Memory B cell (primary cell): ENCODE results near the gene ADCY4.

Experiments used
- ATAC-seq: fragments of 150-1000 bp; cut with Tn5 transposase; 2 replicates; pipeline ENCODE4 v1.10.0; 2021; ENCODE audit warnings: low read depth, mild to moderate bottlenecking, moderate library complexity
- DNase-seq, 2 donors: peaks; one replicate each; pipeline ENCODE4 v3.0.0; 2022; ENCODE audit warnings: low spot score in 2 of 2
- H3K27ac Mint-ChIP-seq: one replicate; pipeline ENCODE4 v1.8.0; 2022; ENCODE audit warnings: mild to moderate bottlenecking, moderate library complexity, mixed read lengths
- H3K27me3 Mint-ChIP-seq: one replicate; pipeline ENCODE4 v1.8.0; 2022; ENCODE audit warnings: mixed read lengths
- H3K36me3 Mint-ChIP-seq: one replicate; pipeline ENCODE4 v1.8.0; 2022; ENCODE audit warnings: mild to moderate bottlenecking, mixed read lengths
- H3K4me1 Mint-ChIP-seq: one replicate; pipeline ENCODE4 v1.8.0; 2022; ENCODE audit warnings: mixed read lengths
- H3K4me3 Mint-ChIP-seq: one replicate; pipeline ENCODE4 v1.8.0; 2022; ENCODE audit warnings: mild to moderate bottlenecking, moderate library complexity, mixed read lengths
- H3K9me3 Mint-ChIP-seq: one replicate; pipeline ENCODE4 v1.8.0; 2022; ENCODE audit warnings: mixed read lengths

The ADCY4 gene

GRCh38 chr14:24311837-24312615 lies 22.8 kb downstream of the ADCY4 start:
- Mint-ChIP-seq H3K27ac (peak overlapping the region; percentile 87), H3K9me3 (no peaks in the 10 kb centered on the region), H3K27me3 (no peaks in the 10 kb centered on the region), H3K4me3 (peak overlapping the region; percentile 80), H3K36me3 (peaks cover 7% of the 10 kb centered on the region), H3K4me1 (peaks cover 45% of the 10 kb centered on the region)
- no peak for ATAC-seq
- no peak for DNase-seq

DNA sequence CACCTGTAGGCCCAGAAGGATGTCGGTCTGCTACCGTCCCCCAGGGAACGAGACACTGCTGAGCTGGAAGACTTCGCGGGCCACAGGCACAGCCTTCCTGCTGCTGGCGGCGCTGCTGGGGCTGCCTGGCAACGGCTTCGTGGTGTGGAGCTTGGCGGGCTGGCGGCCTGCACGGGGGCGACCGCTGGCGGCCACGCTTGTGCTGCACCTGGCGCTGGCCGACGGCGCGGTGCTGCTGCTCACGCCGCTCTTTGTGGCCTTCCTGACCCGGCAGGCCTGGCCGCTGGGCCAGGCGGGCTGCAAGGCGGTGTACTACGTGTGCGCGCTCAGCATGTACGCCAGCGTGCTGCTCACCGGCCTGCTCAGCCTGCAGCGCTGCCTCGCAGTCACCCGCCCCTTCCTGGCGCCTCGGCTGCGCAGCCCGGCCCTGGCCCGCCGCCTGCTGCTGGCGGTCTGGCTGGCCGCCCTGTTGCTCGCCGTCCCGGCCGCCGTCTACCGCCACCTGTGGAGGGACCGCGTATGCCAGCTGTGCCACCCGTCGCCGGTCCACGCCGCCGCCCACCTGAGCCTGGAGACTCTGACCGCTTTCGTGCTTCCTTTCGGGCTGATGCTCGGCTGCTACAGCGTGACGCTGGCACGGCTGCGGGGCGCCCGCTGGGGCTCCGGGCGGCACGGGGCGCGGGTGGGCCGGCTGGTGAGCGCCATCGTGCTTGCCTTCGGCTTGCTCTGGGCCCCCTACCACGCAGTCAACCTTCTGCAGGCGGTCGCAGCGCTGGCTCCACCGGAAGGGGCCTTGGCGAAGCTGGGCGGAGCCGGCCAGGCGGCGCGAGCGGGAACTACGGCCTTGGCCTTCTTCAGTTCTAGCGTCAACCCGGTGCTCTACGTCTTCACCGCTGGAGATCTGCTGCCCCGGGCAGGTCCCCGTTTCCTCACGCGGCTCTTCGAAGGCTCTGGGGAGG lies 23.9 kb downstream of the ADCY4 start, which contains the start of gene LTB4R:
TSS of gene LTB4R (plus strand) at position 857 of the 959 bp plus-strand sequence. CDS start 4,150 bp downstream, outside the sequence.
- peak; percentile 77 for ATAC-seq
- Mint-ChIP-seq H3K4me3 (peak within 1 kb of the TSS; percentile 80), H3K27ac (peak within 1 kb of the TSS; percentile 87), H3K27me3 (no peaks in the 10 kb centered on the region), H3K4me1 (peaks cover 48% of the 10 kb centered on the region), H3K36me3 (peaks cover 12% of the 10 kb centered on the region), H3K9me3 (no peaks in the 10 kb centered on the region)
- peak; percentile 73 to 74 for DNase-seq

- H3K27me3 Mint-ChIP-seq, result no peaks in the 10 kb centered on the region
- no peak for ATAC-seq
- no peaks in the 10 kb centered on the region for H3K9me3 Mint-ChIP-seq
- H3K27ac Mint-ChIP-seq, result peak overlapping the region; percentile 87
- H3K36me3 Mint-ChIP-seq, result peaks cover 18% of the 10 kb centered on the region
- DNase-seq, result no peak
- H3K4me3 Mint-ChIP-seq, result peak overlapping the region; percentile 80
- H3K4me1 Mint-ChIP-seq, result peaks cover 48% of the 10 kb centered on the region
These were observed 24.6 kb downstream of the ADCY4 start for GRCh38 chr14:24310265-24310645.

- Mint-ChIP-seq H3K27me3 (no peaks in the 10 kb centered on the region), H3K36me3 (peaks cover 24% of the 10 kb centered on the region)
These were observed 25.2 kb downstream of the ADCY4 start, which contains the start of gene LTB4R2 for GRCh38 chr14:24309538-24310264. LTB4R2 (plus strand) TSS chr14:24310140; CDS start chr14:24310665, 525 bp downstream.

GRCh38 chr14:24308342-24309124 lies 26.3 kb downstream of the ADCY4 start:
- Mint-ChIP-seq H3K4me1 (peaks cover 41% of the 10 kb centered on the region), H3K27me3 (no peaks in the 10 kb centered on the region), H3K9me3 (no peaks in the 10 kb centered on the region), H3K4me3 (no peak overlapping the region), H3K36me3 (peaks cover 33% of the 10 kb centered on the region), H3K27ac (peak overlapping the region; percentile 75)
- no peak for ATAC-seq
- DNase-seq, result no peak

More at GRCh38 chr14:24309538-24310264, 25.2 kb downstream of the ADCY4 start, which contains the start of gene LTB4R2:
- Mint-ChIP-seq H3K4me3 (peak within 1 kb of the TSS; percentile 80), H3K27ac (peak within 1 kb of the TSS; percentile 87), H3K9me3 (no peaks in the 10 kb centered on the region), H3K4me1 (peaks cover 48% of the 10 kb centered on the region)
- no peak for ATAC-seq
- no peak for DNase-seq

GRCh38 chr14:24307575-24308341 lies 27.1 kb downstream of the ADCY4 start, which contains the start of gene CIDEB:
CIDEB (minus strand) TSS chr14:24307977; CDS start chr14:24307858, 119 bp downstream.
- Mint-ChIP-seq H3K27ac (peak within 1 kb of the TSS; percentile 75), H3K9me3 (no peaks in the 10 kb centered on the region), H3K4me3 (no peak within 1 kb of the TSS), H3K36me3 (peaks cover 36% of the 10 kb centered on the region), H3K27me3 (no peaks in the 10 kb centered on the region), H3K4me1 (peaks cover 35% of the 10 kb centered on the region)
- DNase-seq (peak; percentile 60 to 65), ATAC-seq (peak; percentile 9)

DNA sequence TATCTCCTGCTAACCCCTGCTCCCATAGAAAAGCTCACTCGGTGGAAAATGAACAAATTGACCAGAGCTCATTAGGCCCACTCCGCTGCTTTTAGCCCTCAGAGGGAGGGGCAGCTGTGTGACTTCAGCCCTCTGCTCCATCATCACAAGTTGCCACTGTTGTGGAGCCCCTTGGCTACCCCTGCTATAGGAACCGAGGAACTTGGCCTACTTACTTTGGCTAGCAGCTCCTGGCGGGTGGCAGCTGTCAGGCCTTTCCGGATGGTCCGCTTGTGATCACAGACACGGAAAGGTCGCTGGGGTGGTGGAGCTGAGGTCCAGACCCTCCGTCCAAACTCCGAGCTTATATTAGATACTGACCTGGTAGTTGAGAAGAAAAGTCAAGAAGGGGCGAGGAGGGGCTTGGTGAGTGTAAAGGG lies 27.7 kb downstream of the ADCY4 start:
- peak overlapping the region; percentile 67 for H3K27ac Mint-ChIP-seq
- H3K36me3 Mint-ChIP-seq, result peaks cover 38% of the 10 kb centered on the region
- H3K4me1 Mint-ChIP-seq, result peaks cover 31% of the 10 kb centered on the region
- no peaks in the 10 kb centered on the region for H3K9me3 Mint-ChIP-seq
- DNase-seq (no peak), ATAC-seq (no peak)
- no peak overlapping the region for H3K4me3 Mint-ChIP-seq
- no peaks in the 10 kb centered on the region for H3K27me3 Mint-ChIP-seq

DNA sequence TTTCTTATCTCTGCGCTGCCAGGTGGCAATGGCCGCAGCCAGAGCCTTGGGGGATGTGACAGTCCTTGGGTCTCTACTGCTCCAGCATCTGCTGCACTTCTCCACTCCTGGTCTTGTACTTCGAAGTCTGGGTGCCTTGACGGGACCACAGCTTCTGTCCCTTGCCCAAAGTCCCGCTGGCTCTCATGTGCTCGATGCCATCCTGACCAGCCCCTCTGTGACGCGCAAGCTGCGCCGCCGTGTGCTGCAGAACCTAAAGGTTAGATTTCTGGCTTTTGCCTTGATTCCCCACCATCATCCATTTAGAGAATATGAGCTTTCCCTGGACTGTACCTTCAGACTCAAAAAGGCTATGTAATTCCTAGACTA lies 30.9 kb downstream of the ADCY4 start:
- ATAC-seq, result no peak
- H3K4me1 Mint-ChIP-seq, result peaks cover 26% of the 10 kb centered on the region
- no peak for DNase-seq
- peaks cover 40% of the 10 kb centered on the region for H3K36me3 Mint-ChIP-seq
- no peak overlapping the region for H3K4me3 Mint-ChIP-seq
- H3K27me3 Mint-ChIP-seq, result no peaks in the 10 kb centered on the region
- H3K27ac Mint-ChIP-seq, result no peak overlapping the region
- no peaks in the 10 kb centered on the region for H3K9me3 Mint-ChIP-seq

GRCh38 chr14:24300326-24300980 lies 34.4 kb downstream of the ADCY4 start:
- Mint-ChIP-seq H3K4me1 (peaks cover 36% of the 10 kb centered on the region), H3K4me3 (peak overlapping the region; percentile 91), H3K9me3 (no peaks in the 10 kb centered on the region), H3K27ac (peak overlapping the region; percentile 94), H3K36me3 (peaks cover 34% of the 10 kb centered on the region), H3K27me3 (no peaks in the 10 kb centered on the region)
- DNase-seq (no peak), ATAC-seq (no peak)

- Mint-ChIP-seq H3K4me3 (peak within 1 kb of the TSS; percentile 91), H3K9me3 (no peaks in the 10 kb centered on the region), H3K4me1 (peaks cover 36% of the 10 kb centered on the region), H3K36me3 (peaks cover 29% of the 10 kb centered on the region), H3K27me3 (no peaks in the 10 kb centered on the region), H3K27ac (peak within 1 kb of the TSS; percentile 94)
- DNase-seq (peak; percentile 88 to 97), ATAC-seq (peak; percentile 84)
These were observed 35.3 kb downstream of the ADCY4 start, which contains the start of the genes DHRS1 and NOP9 for GRCh38 chr14:24299255-24300191. DHRS1 (minus strand) TSS chr14:24299780; CDS start chr14:24299106, 674 bp downstream. NOP9 (plus strand) TSS chr14:24299850; CDS start chr14:24299955, 105 bp downstream.

DNA sequence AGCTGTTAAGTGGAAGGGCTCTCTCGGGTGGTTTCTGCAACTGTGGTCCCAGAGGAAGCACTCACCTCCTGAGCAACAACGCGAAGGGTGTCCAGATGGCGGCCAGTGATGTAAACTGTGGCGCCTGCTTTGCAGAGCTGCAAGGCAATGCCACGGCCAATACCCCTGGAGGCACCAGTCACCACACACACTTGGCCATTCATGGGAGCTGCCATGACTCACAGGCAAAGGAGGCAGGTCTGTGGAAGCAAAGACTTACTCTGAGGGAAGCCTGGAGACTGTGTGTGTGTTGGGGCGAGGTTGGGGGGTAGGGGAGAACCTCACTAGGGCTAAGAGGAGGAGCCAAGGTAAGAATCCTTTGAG lies 36.0 kb downstream of the ADCY4 start:
- Mint-ChIP-seq H3K36me3 (peaks cover 26% of the 10 kb centered on the region), H3K9me3 (no peaks in the 10 kb centered on the region), H3K27ac (peak overlapping the region; percentile 94), H3K4me3 (peak overlapping the region; percentile 91), H3K4me1 (peaks cover 36% of the 10 kb centered on the region), H3K27me3 (no peaks in the 10 kb centered on the region)
- DNase-seq, result no peak
- no peak for ATAC-seq
